GM12878 (cell line): Measurements from ENCODE around the gene ZSWIM5. TPM values are rescaled to one million over a fixed set of nuclear protein-coding genes. Genes with fewer than 3 reads are reported as not detected.

Experiments used
- ATAC-seq: fragments of 200-7000 bp; cut with Tn5 transposase; 3 replicates; pipeline ENCODE4 v1.9.1; 2020; ENCODE audit warnings: mild to moderate bottlenecking, moderate library complexity
- BruUV-seq: library from RNA; stranded (reverse); fragments of 400-500 nt; replicated peaks from 2 replicates; lab custom pipeline; 2021; lab: Mats Ljungman, UMichigan
- CTCF ChIA-PET: fragments of 300-600 bp; sonication (Branson Sonifier 250); formaldehyde crosslinking; extraction: SDS; loops from one replicate; lab custom pipeline; 2021; ENCODE audit warnings: inconsistent platforms; lab: Yijun Ruan, JAX
- POLR2A ChIA-PET: fragments of 350-600 bp; formaldehyde crosslinking; extraction: SDS; loops from one replicate; lab custom pipeline; 2021; ENCODE audit warnings: inconsistent platforms; lab: Charles Lee
- RAD21 ChIA-PET: fragments of 300-600 bp; sonication (Branson Sonifier 250); formaldehyde crosslinking; loops from one replicate; lab custom pipeline; 2023; ENCODE audit warnings: antibody characterized with exemption; ENCODE audit not compliant: unreplicated experiment; lab: Charles Lee
- SMC1A ChIA-PET: fragments of 300-600 bp; sonication (Branson Sonifier 250); formaldehyde crosslinking; loops from one replicate; lab custom pipeline; 2023; ENCODE audit not compliant: unreplicated experiment, uncharacterized antibody; lab: Charles Lee
- DNase-seq: peaks from one replicate; pipeline ENCODE4 v3.0.0-alpha.2; 2011; ENCODE audit warnings: low read depth, low spot score
- FAIRE-seq: peaks from 3 replicates; lab custom pipeline; 2011; peaks lifted over from hg19 to GRCh38; lab: Jason Lieb, UNC
- H2AFZ ChIP-seq: 2 replicates; pipeline ENCODE4 v1.6.0; 2011; ENCODE audit warnings: low read depth, low read length, control low read depth; ENCODE audit not compliant: control insufficient read depth
- H3K27ac ChIP-seq: 2 replicates; pipeline ENCODE4 v1.5.1; 2011; ENCODE audit warnings: control low read depth; ENCODE audit not compliant: control insufficient read depth, insufficient read depth
- H3K27me3 ChIP-seq, 2 experiments: replicated peaks in 1 of 2; 2 replicates each; pipeline versions ENCODE4 v1.6.0 to v1.6.1; 2011; ENCODE audit warnings: low read length in 1 of 2; ENCODE audit not compliant: control insufficient read depth in 2 of 2, insufficient read depth in 2 of 2
- H3K36me3 ChIP-seq, 2 experiments: 2 replicates each; pipeline ENCODE4 v1.5.1; 2011; ENCODE audit warnings: low read length in 1 of 2; ENCODE audit not compliant: control insufficient read depth in 2 of 2, insufficient read depth in 2 of 2
- H3K4me1 ChIP-seq: 2 replicates; pipeline ENCODE4 v1.6.1; 2011; ENCODE audit warnings: mild to moderate bottlenecking, low read length, moderate library complexity, mixed read lengths; ENCODE audit not compliant: control insufficient read depth, insufficient read depth
- H3K4me2 ChIP-seq: 2 replicates; pipeline ENCODE4 v1.6.0; 2011; ENCODE audit warnings: control low read depth; ENCODE audit not compliant: control insufficient read depth, insufficient read depth
- H3K4me3 ChIP-seq: fragments of 200-600 bp; sonication (generic); 2 replicates; pipeline ENCODE4 v1.5.1; 2016
- H3K79me2 ChIP-seq: 2 replicates; pipeline ENCODE4 v1.6.0; 2011; ENCODE audit warnings: low read length; ENCODE audit not compliant: control insufficient read depth, insufficient read depth
- H3K9ac ChIP-seq: 2 replicates; pipeline ENCODE4 v1.8.0; 2011; ENCODE audit warnings: low read length, control low read depth, mixed read lengths; ENCODE audit not compliant: control insufficient read depth, insufficient read depth
- H3K9me3 ChIP-seq: replicated peaks from 3 replicates; pipeline ENCODE4 v1.5.1; 2011; ENCODE audit warnings: mild to moderate bottlenecking, low read length; ENCODE audit not compliant: control insufficient read depth, insufficient read depth
- H4K20me1 ChIP-seq: 2 replicates; pipeline ENCODE4 v1.6.0; 2011; ENCODE audit not compliant: control insufficient read depth, insufficient read depth
- ASH2L ChIP-seq: fragments of 300-600, 200-600 bp; sonication (generic); IDR thresholded peaks from 2 replicates; pipeline ENCODE4 v1.6.1; 2017; ENCODE audit warnings: low read depth, mild to moderate bottlenecking, borderline replicate concordance
- ATF7 ChIP-seq: fragments of 450-650 bp; IDR thresholded peaks from 2 replicates; pipeline ENCODE4 v1.6.1; 2016; ENCODE audit warnings: low read depth, mild to moderate bottlenecking
- BMI1 ChIP-seq: fragments of 450-650 bp; IDR thresholded peaks from 2 replicates; pipeline ENCODE4 v1.6.1; 2016; ENCODE audit warnings: mild to moderate bottlenecking, moderate library complexity, borderline replicate concordance
- BRCA1 ChIP-seq: IDR thresholded peaks from 2 replicates; pipeline ENCODE4 v1.6.1; 2011; ENCODE audit warnings: low read depth, low read length, improper control_type of control experiment
- CHD2 ChIP-seq: IDR thresholded peaks from 2 replicates; pipeline ENCODE4 v1.6.1; 2011; ENCODE audit warnings: low read depth, low read length, improper control_type of control experiment, borderline replicate concordance
- EZH2 ChIP-seq: IDR thresholded peaks from 2 replicates; pipeline ENCODE4 v1.6.1; 2012; ENCODE audit warnings: low read depth, mild to moderate bottlenecking, control low read depth, inconsistent platforms, low read length, borderline replicate concordance; ENCODE audit not compliant: control insufficient read depth
- FOXK2 ChIP-seq: fragments of 450-650 bp; IDR thresholded peaks from 2 replicates; pipeline ENCODE4 v1.6.1; 2017; ENCODE audit warnings: mild to moderate bottlenecking, moderate library complexity
- GATAD2B ChIP-seq: fragments of 450-650 bp; conservative IDR thresholded peaks from 2 replicates; pipeline ENCODE4 v1.6.1; 2017; ENCODE audit warnings: low read depth, mild to moderate bottlenecking, moderate library complexity
- KAT2A ChIP-seq: conservative IDR thresholded peaks from 2 replicates; pipeline ENCODE4 v1.6.1; 2011; ENCODE audit warnings: low read depth, low read length; ENCODE audit not compliant: control insufficient read depth
- KLF5 ChIP-seq: fragments of 450-650 bp; IDR thresholded peaks from 2 replicates; pipeline ENCODE4 v1.6.1; 2014; ENCODE audit warnings: mild to moderate bottlenecking; ENCODE audit not compliant: partially characterized antibody
- NFYA ChIP-seq: IDR thresholded peaks from 2 replicates; pipeline ENCODE4 v1.6.1; 2011; ENCODE audit warnings: low read depth, mild to moderate bottlenecking, low read length, improper control_type of control experiment, borderline replicate concordance
- PML ChIP-seq: IDR thresholded peaks from 2 replicates; pipeline ENCODE4 v1.6.1; 2012; ENCODE audit warnings: low read length, inconsistent platforms
- POLR2A ChIP-seq: IDR thresholded peaks from 2 replicates; pipeline ENCODE4 v1.6.1; 2011; ENCODE audit warnings: low read depth, mild to moderate bottlenecking, low read length
- RCOR1 ChIP-seq: conservative IDR thresholded peaks from 2 replicates; pipeline ENCODE4 v1.6.1; 2012; ENCODE audit warnings: low read depth, low read length, improper control_type of control experiment
- SRF ChIP-seq, 2 experiments: IDR thresholded peaks; 2 replicates each; pipeline ENCODE4 v1.6.1; 2011; ENCODE audit warnings: low read depth in 2 of 2, low read length in 2 of 2, mild to moderate bottlenecking in 1 of 2, moderate library complexity in 1 of 2
- TCF7 ChIP-seq: IDR thresholded peaks from 2 replicates; pipeline ENCODE4 v1.6.1; 2014; ENCODE audit warnings: antibody characterized with exemption, borderline replicate concordance
- ZNF274 ChIP-seq: IDR thresholded peaks from one replicate; pipeline ENCODE4 v1.8.0; 2011; ENCODE audit not compliant: insufficient read length, insufficient read depth
- WGBS: methylation state at CpG from one replicate; pipeline ENCODE4 v1.1.6; 2016; ENCODE audit warnings: low lambda C conversion rate; ENCODE audit not compliant: insufficient replicate concordance, insufficient coverage; ENCODE audit errors: missing lambda C conversion rate; 5-methylcytosine and 5-hydroxymethylcytosine counted together
- in situ Hi-C: fragments of 300-500 bp; cut with MboI; formaldehyde crosslinking; loops from 9 replicates; pipeline ENCODE4 v1.14.3; 2018; ENCODE audit warnings: mixed read lengths
- intact Hi-C: fragments of 100-400 bp; cut with micrococcal nuclease; formaldehyde crosslinking; loops from one replicate; pipeline ENCODE4 v1.14.2; 2022; ENCODE audit not compliant: unreplicated experiment
- polyA plus RNA-seq, 11 experiments: library from polyadenylated mRNA; depleted of rRNA in 4 of 11; unstranded in 6 of 11; stranded (reverse) in 5 of 11; fragments of >200 nt; fragmentation: Nextera tagmentation in 4 of 11; fragmentation: Illumina TruSeq in 1 of 11; extraction: Ambion mirVana in 4 of 11; extraction: Trizol in 1 of 11; gene quantifications; 1 replicate in 1 of 11; 2 replicates in 10 of 11; pipeline versions ENCODE4 v1.2.1 to v1.2.3, GENCODE V29; 2011 to 2016; ENCODE audit warnings: inconsistent platforms in 2 of 11, missing spikeins in 2 of 11, low read depth in 1 of 11
- total RNA-seq, 4 experiments: library from RNA; depleted of rRNA in 3 of 4; stranded (reverse); fragments of >200 nt in 3 of 4; fragmentation: Illumina TruSeq in 1 of 4; extraction: Trizol in 1 of 4; gene quantifications; 2 replicates each; pipeline versions ENCODE4 v1.2.1 to v1.2.3, GENCODE V29; 2013 to 2021
- TF ChIP-seq, protein P1 (sequence below): fragments of 450-650 bp; conservative IDR thresholded peaks from 2 replicates; pipeline ENCODE4 v1.6.1; 2017; ENCODE audit warnings: mild to moderate bottlenecking, moderate library complexity
- TF ChIP-seq, protein P2 (sequence below), 3 experiments: IDR thresholded peaks in 2 of 3; conservative IDR thresholded peaks in 1 of 3; 2 replicates each; pipeline ENCODE4 v1.5.1; 2011; ENCODE audit warnings: low read depth in 3 of 3, low read length in 3 of 3, mild to moderate bottlenecking in 3 of 3, control low read depth in 2 of 3, moderate library complexity in 2 of 3, inconsistent platforms in 1 of 3, mixed read lengths in 1 of 3; ENCODE audit not compliant: control insufficient read depth in 2 of 3, insufficient read depth in 1 of 3; ENCODE audit errors: extremely low read depth in 1 of 3
- TF ChIP-seq, protein P3 (sequence below): fragments of 150-350 bp; IDR thresholded peaks from 2 replicates; pipeline ENCODE4 v1.6.1; 2016; ENCODE audit warnings: low read depth, low read length

ZSWIM5 gene
- total and polyA plus RNA-seq, 10 of the 15 experiments (the other 5 are each of a cell fraction or from before 2014, with no cell fraction given) = 0.07 to 0.97 (median 0.34) TPM; not detected in 1

GRCh38 chr1:45008516-45008915, 197.9 kb downstream of the ZSWIM5 start:
- ChIA-PET SMC1A (interaction anchor here (0.7 kb wide), 1 partner anchor 11 kb away, joined by 3 read pairs; no protein-coding TSS in a partner anchor), POLR2A (interaction anchor here (0.6 kb wide), 1 partner anchor 492 kb away, joined by 5 read pairs; the partner anchor contains the start of gene MMACHC), RAD21 (no interaction called here), CTCF (no interaction called here)
- H3K27ac ChIP-seq = no peak overlapping the region
- no peak for TF ChIP-seq TCF7
- TF ChIP-seq, protein P1, sequence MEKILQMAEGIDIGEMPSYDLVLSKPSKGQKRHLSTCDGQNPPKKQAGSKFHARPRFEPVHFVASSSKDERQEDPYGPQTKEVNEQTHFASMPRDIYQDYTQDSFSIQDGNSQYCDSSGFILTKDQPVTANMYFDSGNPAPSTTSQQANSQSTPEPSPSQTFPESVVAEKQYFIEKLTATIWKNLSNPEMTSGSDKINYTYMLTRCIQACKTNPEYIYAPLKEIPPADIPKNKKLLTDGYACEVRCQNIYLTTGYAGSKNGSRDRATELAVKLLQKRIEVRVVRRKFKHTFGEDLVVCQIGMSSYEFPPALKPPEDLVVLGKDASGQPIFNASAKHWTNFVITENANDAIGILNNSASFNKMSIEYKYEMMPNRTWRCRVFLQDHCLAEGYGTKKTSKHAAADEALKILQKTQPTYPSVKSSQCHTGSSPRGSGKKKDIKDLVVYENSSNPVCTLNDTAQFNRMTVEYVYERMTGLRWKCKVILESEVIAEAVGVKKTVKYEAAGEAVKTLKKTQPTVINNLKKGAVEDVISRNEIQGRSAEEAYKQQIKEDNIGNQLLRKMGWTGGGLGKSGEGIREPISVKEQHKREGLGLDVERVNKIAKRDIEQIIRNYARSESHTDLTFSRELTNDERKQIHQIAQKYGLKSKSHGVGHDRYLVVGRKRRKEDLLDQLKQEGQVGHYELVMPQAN = no peak
- TF ChIP-seq, protein P2, sequence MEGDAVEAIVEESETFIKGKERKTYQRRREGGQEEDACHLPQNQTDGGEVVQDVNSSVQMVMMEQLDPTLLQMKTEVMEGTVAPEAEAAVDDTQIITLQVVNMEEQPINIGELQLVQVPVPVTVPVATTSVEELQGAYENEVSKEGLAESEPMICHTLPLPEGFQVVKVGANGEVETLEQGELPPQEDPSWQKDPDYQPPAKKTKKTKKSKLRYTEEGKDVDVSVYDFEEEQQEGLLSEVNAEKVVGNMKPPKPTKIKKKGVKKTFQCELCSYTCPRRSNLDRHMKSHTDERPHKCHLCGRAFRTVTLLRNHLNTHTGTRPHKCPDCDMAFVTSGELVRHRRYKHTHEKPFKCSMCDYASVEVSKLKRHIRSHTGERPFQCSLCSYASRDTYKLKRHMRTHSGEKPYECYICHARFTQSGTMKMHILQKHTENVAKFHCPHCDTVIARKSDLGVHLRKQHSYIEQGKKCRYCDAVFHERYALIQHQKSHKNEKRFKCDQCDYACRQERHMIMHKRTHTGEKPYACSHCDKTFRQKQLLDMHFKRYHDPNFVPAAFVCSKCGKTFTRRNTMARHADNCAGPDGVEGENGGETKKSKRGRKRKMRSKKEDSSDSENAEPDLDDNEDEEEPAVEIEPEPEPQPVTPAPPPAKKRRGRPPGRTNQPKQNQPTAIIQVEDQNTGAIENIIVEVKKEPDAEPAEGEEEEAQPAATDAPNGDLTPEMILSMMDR (IDR thresholded peaks at IDR 0.05 in 2 of 3, conservative IDR thresholded peaks at IDR 0.05 in 1 of 3; ENCODE audit: control insufficient read depth in 2 of 3, extremely low read depth in 1 of 3, insufficient read depth in 1 of 3, low read depth in 3 of 3, low read length in 3 of 3) = no peak
- no peak for TF ChIP-seq BMI1
- no peak for TF ChIP-seq FOXK2
- TF ChIP-seq ATF7 = no peak
- no peak for TF ChIP-seq POLR2A
- no peak for TF ChIP-seq KLF5
- TF ChIP-seq, protein P3, sequence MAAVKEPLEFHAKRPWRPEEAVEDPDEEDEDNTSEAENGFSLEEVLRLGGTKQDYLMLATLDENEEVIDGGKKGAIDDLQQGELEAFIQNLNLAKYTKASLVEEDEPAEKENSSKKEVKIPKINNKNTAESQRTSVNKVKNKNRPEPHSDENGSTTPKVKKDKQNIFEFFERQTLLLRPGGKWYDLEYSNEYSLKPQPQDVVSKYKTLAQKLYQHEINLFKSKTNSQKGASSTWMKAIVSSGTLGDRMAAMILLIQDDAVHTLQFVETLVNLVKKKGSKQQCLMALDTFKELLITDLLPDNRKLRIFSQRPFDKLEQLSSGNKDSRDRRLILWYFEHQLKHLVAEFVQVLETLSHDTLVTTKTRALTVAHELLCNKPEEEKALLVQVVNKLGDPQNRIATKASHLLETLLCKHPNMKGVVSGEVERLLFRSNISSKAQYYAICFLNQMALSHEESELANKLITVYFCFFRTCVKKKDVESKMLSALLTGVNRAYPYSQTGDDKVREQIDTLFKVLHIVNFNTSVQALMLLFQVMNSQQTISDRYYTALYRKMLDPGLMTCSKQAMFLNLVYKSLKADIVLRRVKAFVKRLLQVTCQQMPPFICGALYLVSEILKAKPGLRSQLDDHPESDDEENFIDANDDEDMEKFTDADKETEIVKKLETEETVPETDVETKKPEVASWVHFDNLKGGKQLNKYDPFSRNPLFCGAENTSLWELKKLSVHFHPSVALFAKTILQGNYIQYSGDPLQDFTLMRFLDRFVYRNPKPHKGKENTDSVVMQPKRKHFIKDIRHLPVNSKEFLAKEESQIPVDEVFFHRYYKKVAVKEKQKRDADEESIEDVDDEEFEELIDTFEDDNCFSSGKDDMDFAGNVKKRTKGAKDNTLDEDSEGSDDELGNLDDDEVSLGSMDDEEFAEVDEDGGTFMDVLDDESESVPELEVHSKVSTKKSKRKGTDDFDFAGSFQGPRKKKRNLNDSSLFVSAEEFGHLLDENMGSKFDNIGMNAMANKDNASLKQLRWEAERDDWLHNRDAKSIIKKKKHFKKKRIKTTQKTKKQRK = no peak
- no peak for TF ChIP-seq PML
- TF ChIP-seq GATAD2B = no peak
- TF ChIP-seq BRCA1 = no peak
- TF ChIP-seq ASH2L = no peak
- TF ChIP-seq KAT2A = no peak
- TF ChIP-seq EZH2 = no peak
- TF ChIP-seq ZNF274 = no peak
- TF ChIP-seq NFYA = no peak
- TF ChIP-seq SRF (IDR thresholded peaks at IDR 0.05; ENCODE audit: low read depth in 2 of 2, low read length in 2 of 2) = no peak
- TF ChIP-seq RCOR1 = no peak
- TF ChIP-seq CHD2 = no peak
- H3K4me3 ChIP-seq = no peak overlapping the region
- intact Hi-C loops = no loop called here
- ATAC-seq (no peak), FAIRE-seq (no peak), DNase-seq (no peak)
- peaks cover 16% of the 10 kb centered on the region for H3K79me2 ChIP-seq
- H3K9me3 ChIP-seq = no peaks in the 10 kb centered on the region
- BruUV-seq = no TSS peak
- H3K4me2 ChIP-seq = no peak overlapping the region
- H2AFZ ChIP-seq = no peak overlapping the region
- peaks cover 10 to 19% of the 10 kb centered on the region in 2 experiments for H3K36me3 ChIP-seq
- peaks cover 17% of the 10 kb centered on the region for H3K4me1 ChIP-seq
- H4K20me1 ChIP-seq = no peaks in the 10 kb centered on the region
- in situ Hi-C loops = no loop called here
- no peak overlapping the region for H3K9ac ChIP-seq
- WGBS = 92% methylated on average over 12 of the region's 12 CpGs
- no peaks in the 10 kb centered on the region for H3K27me3 ChIP-seq
